Forelimb muscle (tissue), 1 donor: ENCODE measurements around the gene RGS17. TPM values are rescaled to one million over a fixed set of nuclear protein-coding genes. Genes with fewer than 3 reads are reported as not detected.
"Not testable (repeated sequence)": the region's sequence is repeated elsewhere in the genome, so short reads cannot be mapped to it uniquely, and the experiment has no call there.

Experiments
- DNase-seq: peaks from one replicate; pipeline ENCODE4 v3.0.0-alpha.2; 2013; ENCODE audit warnings: low read depth
- polyA plus RNA-seq: library from polyadenylated mRNA; unstranded; fragments of 120-200 nt; gene quantifications from one replicate; pipeline ENCODE4 v1.2.1, GENCODE V29; 2013; ENCODE audit not compliant: insufficient read length

Gene RGS17
- 1.2 TPM for polyA plus RNA-seq

- peak; percentile 49 for DNase-seq
Observed at GRCh38 chr6:153131037-153131981, at the start of gene RGS17. Gene RGS17, minus strand, starts transcription at chr6:153131282. Its CDS starts 87,264 bp downstream, at chr6:153044018.

DNA sequence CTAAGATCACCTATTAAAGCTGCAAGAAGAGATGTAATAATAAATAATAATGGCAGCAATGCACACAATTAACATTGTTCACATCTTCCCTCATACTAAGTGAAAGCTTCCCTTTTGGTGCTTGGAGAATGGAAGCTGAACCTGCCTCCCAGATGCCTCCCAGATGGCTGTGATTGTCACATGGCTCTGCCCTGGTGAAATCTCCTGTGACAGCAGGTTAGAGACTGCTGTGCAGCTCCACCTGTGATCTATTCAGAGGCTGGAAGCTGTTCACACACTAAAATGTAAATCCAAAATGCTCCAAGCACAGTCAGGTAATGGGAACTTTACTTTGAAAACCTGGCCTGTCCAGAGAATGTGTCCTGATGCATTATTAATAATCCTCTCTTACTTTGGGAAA is 41.7 kb upstream of the RGS17 start:
- DNase-seq, result no peak

- DNase-seq, result no peak
Observed at GRCh38 chr6:153170511-153170910, 39.4 kb upstream of the RGS17 start.

GRCh38 chr6:153167907-153168306 is 36.8 kb upstream of the RGS17 start:
- DNase-seq, result no peak

- DNase-seq, result no peak
Observed at GRCh38 chr6:153167061-153167891, 36.2 kb upstream of the RGS17 start.

DNA sequence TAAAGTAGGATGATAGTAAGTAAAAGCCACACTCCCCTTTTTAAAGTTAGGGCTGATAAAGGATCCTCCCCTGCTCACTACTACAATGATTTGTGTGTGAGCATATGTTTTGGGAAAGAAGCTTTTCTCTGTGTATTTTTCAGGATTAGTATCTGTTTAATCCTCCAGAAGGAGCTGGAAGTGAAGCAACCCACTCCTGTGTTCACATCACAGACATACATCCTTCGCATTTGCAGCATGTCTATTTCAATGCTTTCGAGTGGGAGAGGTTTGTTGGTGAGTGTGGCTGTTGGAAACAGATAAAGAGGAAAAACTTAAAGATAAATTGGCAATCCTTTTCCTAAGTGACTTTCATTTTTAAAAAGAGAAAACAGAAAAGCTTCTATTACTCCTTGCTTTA is 31.6 kb upstream of the RGS17 start:
- DNase-seq, result no peak

DNA sequence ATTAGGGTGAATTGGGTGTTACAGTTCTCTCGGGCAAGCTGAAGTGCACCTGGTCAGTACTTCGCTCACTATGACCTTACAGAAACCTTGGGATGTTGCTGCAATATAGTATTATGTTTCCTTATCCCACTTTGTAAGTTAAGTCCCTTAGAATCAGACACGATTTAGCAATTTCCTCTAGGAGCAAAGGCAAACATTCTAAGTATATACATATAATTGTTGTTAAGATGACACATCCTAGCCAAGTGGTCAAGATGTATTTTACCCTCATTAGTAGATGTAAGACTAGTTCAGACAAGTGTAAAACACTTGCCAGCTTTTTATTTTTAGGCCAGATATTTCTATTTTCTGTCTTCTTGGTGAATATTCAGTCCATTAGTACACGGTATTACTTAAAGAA is 31.1 kb upstream of the RGS17 start:
- DNase-seq, result no peak

- no peak for DNase-seq
Observed at GRCh38 chr6:153160221-153160620, 29.1 kb upstream of the RGS17 start.

DNA sequence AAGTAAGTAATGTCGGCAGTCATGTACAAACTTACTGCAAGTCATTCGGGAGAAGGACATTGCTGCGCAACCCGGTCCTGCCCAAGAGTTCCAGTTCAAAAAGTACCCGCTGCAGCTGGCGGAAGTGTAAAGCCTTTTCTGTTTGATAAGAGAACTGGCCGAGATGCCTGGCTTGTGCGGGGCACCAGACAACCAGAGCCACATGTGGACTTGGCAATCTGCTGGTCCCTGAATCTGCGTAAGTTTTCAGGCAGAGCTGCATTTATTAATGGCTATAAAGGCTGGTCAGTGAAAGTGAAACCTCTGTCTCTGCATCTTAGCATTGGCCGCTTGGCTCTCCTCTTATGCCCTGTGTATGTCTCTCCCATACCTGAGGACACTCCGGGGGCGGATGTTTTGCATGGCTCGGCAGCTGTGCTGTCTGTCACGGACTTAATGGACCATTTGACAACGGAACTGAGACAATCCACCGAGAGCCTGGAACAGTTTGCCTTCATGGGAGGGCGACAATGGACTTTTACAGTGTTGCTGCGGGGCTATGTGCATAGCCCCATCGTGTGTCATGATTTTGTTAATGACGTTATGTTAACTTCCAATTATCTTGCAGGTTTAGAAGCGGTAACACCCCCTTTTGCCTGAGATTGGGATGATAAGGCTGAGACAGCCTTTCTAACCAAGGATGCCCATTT is 19.8 kb upstream of the RGS17 start:
- DNase-seq, result no peak

DNA sequence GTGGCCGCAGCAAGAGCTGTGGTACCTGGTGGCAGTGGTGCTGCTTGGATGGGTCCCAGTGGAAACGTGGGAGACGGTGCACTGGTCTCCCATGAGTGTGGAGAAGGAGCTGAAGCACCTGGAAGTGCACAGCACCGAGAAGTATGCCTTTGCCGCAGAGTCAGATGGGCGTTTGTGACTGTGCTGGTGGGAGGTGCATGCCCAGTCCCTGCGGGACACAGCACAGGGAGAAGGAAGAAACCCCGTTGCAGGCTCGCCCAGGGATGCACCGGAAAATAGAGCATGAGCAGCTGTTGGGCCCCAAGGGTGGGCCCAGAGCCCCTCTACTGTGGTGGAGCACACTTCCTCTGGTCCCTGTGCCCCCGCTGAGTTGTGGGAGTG is 19.3 kb upstream of the RGS17 start:
- DNase-seq, result no peak

GRCh38 chr6:153149891-153150290 is 18.8 kb upstream of the RGS17 start:
- DNase-seq, result no peak

DNA sequence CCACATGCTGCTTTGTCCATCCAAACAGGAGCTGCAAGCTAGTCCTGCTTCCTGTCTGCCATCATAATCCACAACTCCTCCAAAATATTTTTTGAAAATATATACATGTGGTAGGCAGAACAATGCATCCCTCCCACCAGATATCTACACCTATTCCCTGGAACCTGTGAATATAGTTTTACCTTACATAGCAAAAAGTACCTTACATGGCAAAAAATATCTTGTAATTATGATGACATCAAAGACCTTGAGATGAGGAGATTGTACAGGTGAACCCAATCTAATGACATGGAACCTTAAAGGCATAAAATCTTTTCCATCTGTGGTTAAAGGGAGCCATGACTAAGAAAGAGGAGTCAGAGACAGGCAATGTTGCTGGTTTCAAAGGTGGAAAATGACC is 15.3 kb upstream of the RGS17 start:
- no peak for DNase-seq

- no peak for DNase-seq
Observed at GRCh38 chr6:153145591-153145990, 14.5 kb upstream of the RGS17 start.

- no peak for DNase-seq
Observed at GRCh38 chr6:153143200-153143599, 12.1 kb upstream of the RGS17 start.

DNA sequence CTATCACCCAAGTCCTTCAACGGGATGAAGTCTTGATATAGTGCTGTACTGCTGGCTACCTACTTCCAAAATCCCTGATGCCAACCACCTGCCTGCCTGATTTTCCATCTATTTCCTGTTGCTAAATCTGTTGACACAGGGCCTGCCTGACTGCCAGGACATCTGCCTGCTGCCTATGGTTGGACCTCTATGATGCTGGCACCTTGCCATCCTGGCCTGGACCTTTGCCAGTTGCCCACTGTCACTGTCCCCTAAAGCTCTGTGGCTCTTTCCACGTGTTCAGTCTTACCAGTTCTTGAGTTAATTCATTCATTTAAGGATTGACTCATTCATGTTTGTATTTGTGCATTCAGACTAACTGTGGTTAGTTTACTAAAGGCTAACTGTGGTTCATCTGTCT is 9.2 kb upstream of the RGS17 start:
- no peak for DNase-seq

DNA sequence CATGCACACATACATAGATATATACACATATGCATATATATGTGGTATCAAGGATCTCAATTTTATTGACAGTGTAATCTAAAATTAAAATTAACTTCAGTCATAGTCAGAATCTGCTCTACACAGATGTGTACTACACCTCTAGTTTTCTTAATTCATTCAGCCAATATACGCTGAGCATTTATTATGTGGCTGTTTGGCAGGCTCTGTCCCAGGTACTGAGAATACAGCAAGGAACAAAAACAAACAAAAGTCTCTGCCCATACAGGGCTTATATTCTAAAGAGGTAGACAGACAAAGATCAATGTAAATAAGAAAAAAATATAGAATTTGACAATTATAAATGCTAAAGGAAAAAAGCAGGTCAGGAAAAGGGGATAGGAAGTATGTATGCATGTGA is 7.8 kb upstream of the RGS17 start:
- no peak for DNase-seq

GRCh38 chr6:153135681-153136080 is 4.6 kb upstream of the RGS17 start:
- no peak for DNase-seq

DNA sequence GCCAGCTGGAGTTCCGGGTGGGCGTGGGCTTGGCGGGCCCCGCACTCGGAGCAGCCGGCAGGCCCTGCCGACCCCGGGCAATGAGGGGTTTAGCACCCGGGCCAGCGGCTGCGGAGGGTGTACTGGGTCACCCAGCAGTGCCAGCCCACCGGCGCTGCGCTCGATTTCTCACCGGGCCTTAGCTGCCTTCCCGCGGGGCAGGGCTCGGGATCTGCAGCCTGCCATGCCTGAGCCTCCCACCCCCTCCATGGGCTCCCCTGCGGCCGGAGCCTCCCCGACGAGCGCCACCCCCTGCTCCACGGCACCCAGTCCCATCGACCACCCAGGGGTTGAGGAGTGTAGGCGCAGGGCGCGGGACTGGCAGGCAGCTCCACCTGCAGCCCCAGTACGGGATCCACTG is 2.6 kb upstream of the RGS17 start:
- DNase-seq, result not testable (repeated sequence)

DNA sequence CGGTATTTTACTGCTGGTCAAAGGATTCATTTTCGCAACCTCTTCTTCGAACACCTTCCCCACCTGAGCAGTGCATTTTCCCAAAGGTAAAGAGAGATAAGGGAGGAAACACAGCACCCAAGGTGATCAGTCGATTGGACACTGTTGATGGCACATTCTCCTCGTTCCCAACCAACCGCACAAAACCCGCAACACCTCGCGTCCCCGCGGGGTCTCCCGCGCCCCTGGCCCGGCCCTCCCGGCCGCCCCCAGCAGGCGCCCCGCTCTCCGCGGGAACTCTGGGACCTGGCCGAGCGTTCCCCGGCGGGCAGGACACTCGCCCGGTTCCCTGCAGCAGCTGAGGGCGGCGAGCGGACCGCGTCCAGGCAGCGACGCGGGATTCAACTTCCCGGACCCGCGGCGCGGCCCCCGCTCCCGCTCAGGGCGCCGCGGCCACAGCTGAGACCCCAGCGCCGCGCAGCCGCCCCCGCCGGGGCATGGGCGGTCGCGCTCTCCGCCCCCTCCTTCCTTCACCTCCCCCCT is 506 bp downstream of the RGS17 start:
- DNase-seq, result no peak

DNA sequence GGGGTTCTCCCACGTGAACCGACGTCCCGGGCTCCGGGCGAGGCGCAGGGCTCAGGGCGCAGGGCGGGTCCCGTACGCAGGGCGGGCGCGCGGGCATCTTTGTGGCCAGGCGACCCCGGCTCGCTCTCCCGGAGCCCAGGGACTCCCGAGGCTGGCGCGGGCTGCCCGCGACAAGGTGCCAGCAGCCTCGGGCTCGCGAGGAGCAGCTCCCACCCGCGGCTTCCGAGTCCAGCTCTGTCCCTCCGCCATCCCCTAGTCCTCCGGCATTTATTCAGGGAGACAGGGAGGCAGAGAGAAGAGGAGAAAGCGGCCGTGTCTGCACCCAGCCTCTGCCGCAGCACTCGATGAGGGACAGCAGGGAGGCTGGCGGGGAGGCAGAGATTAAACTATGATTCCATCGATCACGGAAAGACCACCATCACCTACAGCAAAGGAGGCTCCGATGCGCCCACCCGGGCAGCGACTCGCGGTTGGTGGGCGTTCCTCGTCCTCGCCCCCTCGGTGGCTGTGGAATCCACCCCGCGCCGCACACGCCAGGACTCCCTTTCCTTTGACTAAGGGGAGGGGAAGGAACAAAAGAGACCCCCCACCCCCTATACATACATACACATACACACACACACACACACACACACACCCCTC is 1.1 kb downstream of the RGS17 start:
- DNase-seq, result no peak

GRCh38 chr6:153126218-153126617 is 4.9 kb downstream of the RGS17 start:
- DNase-seq, result no peak
